ENCODE data around the gene DENR.

The DENR gene

DNA sequence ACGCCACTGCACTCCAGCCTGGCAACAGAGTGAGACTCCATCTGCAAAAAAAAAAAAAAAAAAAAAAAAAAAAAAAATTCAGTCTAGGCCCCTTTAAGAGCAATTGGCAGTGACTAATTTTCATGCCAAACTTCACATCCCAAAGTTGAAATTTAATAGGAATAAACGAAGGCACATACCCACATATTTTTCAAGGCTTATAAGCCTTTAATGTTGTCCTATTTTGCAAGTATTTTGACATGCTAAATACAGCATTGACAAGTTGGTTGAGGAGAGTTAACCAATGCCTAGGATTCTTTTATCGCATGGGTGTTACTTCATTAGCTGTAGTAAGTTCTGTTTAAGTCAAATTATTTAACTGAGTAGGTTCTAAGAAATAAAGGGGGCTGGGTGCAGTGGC lies 59.2 kb downstream of the DENR start:
- H3K27ac ChIP-seq = no peak overlapping the region
- no peak for DNase-seq (ENCODE audit: low read depth, low spot score)

DNA sequence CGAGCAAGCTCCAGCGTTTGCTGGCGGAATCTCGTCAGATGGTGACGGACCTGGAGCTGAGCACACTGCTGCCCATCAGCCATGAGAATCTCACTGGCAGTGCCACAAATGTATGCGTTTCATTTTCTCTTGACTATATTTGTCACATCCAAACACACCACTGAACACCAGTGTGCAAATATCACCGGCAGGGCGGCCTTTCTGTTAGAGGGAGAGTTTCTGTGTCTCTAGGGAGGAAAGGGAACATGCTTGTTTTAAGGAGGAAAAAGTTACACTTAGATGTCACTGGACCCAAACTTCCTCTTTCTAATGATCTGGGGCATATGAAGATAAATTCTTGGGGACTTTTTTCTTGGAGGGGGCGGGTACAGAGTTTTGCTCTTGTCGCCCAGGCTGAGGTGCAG lies 60.7 kb downstream of the DENR start:
- no peak overlapping the region for H3K27ac ChIP-seq
- no peak for DNase-seq (ENCODE audit: low read depth, low spot score)

DNA sequence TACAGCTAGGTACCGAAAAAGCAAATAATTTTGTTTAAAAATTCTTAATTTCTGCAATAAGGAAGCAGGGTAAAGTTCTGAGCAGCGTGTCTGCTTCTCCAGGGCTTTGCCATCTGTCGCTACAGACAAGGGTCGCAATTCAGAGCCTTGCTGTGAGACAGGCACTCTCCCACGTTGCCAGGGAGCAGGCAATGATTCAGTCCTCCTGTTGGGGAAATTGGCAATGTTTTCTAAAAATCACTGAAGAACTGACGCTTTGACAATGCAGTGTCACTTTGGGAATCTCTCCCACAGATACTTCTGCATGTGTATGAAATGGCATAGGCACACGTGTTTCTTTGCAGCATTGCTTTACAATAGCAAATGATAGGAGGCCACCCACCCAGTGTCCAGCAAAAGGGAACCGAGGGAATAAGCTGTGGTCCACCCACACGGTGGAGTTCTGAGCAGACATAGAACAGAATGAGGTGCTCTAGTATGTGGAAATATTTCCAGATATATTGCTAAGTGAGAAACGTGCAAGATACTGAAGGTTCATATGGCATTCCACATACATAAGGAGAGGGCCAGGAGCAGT lies 66.7 kb downstream of the DENR start:
- no peak for DNase-seq (ENCODE audit: low read depth, low spot score)
- H3K27ac ChIP-seq = no peak overlapping the region

DNA sequence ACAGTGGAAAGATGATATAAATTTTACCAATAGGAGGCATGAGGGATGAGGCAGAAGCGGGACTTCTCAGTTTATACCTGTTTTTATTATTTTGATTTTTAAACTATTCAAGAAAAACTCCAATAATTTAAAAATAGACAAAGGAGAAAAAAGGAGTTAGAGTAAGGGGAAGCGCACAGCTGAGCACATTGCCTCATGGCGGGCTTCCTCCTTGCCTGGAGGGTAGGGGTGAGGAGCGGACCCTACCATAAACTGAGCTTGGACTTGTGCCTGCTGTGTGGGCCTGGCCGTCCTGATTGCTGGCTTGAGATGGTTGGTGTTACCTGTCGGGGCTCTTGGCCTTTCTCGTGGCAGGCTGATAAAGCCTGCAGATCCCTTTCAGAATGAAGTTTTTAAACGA lies 67.5 kb downstream of the DENR start:
- no peak overlapping the region for H3K27ac ChIP-seq
- DNase-seq (ENCODE audit: low read depth, low spot score) = no peak

All from epithelial cell of prostate (primary cell).